GM18873 (cell line): ENCODE data around the gene CARMIL3.
"Not testable (repeated sequence)": the region's sequence is repeated elsewhere in the genome, so short reads cannot be mapped to it uniquely, and the experiment has no call there.

Experiments used
- ATAC-seq: cut with Tn5 transposase; IDR thresholded peaks from one replicate; pipeline ENCODE4 v1.9.1; 2021; ENCODE audit warnings: mild to moderate bottlenecking, moderate library complexity, moderate number of reproducible peaks; ENCODE audit not compliant: unreplicated experiment, low FRiP score

The CARMIL3 gene

DNA sequence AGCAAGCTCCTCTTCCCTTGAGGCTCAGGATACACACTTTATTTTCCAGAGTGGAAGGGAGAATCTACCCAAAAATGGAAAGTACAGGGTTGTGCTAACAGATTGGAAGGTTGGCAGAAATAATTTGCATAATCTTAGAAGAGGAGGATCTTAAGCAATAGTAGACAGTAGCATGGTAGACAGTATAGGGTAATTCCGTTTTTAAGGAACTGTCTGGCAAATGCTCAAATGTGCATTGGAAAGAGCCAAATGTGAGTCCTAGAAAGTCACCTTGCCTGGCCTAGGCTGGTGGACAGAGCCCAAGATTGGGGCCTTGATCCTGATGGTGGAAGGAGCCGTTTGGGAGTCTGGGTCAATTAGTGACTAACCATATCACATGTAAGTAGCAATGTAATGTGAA is 13.1 kb upstream of the CARMIL3 start:
- ATAC-seq: no peak

DNA sequence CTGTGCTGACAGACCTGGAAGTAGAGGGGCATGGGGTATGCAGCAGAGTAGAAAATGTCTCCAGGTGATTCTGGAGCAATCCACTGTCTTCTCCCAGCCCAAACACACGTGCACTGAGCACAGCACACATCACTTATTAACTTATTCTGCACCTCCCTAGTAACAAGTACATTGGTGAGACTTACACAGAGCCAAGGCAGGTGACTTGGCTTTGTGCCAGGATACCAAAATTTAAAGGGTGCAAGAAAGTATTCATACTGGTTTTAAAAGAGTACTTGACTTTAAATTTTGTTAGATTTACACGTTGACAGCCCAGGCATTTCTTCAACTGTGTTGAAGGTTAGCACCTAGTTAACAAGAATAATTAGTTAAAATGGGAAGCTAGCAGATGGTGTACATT is 11.1 kb upstream of the CARMIL3 start:
- ATAC-seq: no peak

DNA sequence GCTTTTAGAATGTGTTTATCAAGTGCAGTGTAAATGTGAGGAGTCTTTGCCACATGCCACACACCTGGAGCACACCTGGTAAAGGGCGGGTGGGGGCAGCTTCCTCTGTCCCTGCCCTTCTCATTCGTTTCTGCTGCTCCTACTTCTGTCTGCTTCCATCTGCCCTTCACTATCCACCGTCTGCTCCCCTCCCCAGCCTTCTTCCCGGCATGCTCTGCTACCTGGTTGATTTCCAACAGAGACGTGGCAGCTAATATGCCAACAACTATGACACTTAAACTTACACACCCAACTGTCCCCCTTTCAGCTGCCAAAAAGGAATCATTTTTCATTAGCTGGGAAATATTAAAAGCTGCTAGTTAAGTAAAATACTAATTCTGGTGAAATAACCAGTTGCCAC is 9.1 kb upstream of the CARMIL3 start:
- ATAC-seq: no peak

DNA sequence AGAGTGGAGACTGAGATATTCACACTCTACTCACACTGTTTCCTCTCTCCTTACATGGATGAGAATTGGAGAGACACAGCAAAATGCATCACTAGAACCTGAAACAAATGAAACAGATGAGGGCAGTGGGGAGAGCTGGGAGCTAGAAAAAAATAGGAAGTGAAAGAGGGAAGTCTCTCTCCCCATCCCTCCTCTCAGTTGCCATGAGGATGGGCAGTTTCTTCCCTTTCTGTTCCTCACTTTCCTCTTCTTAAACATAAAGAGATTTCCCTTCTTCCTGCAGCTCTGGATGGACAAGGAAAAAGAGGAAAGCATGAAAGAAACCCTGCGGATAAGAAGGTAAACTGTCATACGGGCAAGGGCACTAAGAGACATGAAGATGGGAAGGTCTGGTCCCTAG is 2.8 kb upstream of the CARMIL3 start:
- not testable (repeated sequence) for ATAC-seq

DNA sequence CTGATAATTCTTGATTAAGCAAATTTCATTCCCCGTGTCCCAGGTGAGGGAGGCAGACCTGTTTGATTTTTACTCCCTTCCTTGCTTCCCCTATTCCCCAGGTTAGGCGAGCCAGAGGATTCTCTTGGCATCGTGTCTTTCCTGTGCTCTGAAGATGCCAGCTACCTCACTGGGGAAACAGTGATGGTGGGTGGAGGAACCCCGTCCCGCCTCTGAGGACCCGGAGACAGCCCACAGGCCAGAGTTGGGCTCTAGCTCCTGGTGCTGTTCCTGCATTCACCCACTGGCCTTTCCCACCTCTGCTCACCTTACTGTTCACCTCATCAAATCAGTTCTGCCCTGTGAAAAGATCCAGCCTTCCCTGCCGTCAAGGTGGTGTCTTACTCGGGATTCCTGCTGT is 1.1 kb upstream of the CARMIL3 start:
- ATAC-seq: not testable (repeated sequence)

DNA sequence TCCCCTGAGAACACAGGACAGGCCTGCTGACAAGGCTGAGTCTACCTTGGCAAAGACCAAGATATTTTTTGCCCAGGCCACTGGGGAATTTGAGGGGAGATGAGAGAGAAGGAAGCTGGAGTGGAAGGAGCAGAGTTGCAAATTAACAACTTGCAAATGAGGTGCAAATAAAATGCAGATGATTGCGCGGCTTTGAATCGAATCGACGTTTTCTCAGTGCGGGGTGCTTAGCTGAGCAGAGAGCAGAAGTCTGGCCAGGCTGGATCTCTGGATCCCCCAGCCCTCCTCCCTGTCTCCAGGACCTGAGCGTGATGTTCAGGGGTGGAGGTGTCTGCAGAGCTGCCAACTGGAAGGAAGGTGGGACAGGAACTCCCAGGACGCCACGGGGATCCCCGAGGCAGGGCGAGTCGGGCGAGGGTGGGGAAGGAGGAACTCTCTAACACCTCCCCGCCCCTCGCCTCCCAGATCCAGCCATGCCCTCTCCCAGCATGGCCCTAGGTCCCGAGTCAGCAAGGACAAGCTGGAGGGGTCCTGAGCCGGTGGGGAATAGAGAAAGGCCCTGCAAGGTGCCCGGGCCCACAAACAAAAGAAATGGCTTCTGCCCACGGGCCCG is 527 bp upstream of the CARMIL3 start:
- no peak for ATAC-seq

DNA sequence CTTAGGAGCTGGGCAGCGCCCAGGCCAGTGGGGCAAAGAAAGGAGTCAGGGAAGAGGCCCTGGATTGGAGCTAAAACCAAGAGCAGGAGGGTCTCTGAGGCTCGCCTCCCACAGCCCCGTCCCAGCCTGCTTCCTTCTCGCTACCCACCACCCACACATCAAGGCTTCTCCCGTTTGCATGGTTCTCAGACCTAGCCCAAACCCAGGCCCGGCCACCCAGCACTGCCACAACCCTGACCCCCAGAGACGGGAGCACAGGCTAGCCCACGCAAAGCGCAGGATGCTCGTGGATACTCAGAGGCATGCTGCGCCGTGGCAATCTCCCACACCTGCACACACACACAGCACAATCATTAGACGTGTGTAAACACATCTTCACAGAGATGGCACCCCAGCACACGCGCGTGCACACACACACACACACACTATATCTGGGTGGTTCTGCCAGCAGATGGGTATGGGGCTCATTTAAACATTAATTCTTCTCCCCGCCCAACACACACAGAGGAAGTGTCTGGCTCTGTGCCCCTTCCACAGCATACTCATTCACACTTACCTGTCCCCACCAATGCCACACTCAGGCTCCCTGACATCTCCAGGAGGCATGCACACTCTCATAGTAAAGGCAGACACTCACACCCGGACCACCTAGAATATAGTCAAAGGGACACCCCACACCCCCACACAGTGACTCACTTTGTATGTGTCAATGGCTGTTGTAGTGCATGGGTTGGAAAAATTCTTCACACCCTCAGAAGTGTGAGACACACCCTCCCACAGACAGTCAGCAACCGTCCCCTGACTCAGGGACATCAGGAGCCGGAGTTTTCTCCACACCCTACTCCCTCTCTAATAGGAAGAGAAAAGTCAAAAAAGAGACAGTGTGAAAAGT is 1.1 kb downstream of the CARMIL3 start:
- ATAC-seq: no peak

DNA sequence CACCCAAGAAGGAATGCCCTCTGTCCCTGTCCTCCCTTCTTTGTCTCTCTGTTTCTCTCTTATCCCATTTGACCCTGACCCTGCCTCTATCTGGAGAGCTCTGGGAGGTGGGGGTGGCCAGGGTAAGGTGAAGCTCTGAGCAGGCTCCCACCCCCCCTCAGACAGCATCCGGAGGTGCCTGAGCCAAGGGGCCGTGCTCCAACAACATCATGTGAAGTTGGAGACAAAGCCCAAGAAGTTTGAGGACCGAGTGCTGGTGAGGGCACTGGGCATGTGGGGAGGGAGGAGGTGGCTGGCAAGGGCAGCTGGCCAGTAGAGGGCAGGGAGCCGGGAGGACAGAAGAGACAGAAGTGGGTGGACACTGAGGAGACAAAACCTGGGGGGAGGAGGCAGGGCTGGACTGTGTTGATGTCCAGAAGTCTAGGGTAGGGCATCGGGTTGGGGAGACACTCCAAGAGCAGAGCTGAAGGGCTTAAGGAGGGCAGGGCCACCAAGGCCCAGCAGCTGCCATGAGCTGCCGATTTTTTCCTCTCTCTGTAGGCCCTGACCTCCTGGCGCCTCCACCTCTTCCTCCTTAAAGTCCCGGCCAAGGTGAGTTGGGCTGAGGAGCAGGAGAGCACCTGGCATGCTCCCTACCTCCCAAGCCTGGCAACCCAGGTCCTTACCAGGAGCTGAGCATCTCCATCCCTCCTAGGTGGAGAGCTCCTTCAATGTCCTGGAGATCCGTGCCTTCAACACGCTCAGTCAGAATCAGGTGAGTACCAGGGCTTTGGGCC is 1.9 kb downstream of the CARMIL3 start:
- ATAC-seq: no peak

DNA sequence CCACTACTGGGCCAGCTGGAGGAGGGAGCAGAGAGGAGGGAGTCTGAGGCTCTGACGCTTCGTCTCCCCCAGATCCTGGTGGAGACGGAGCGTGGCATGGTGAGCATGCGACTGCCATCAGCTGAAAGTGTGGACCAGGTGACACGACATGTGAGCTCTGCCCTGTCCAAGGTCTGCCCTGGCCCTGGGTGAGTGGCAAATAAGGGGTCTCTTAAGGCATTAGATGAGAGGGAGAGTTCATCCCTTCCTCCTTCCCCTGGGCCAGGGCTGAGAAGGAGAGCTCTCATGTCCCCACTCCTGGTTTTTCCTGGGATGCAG is 2.5 kb downstream of the CARMIL3 start:
- ATAC-seq: no peak

DNA sequence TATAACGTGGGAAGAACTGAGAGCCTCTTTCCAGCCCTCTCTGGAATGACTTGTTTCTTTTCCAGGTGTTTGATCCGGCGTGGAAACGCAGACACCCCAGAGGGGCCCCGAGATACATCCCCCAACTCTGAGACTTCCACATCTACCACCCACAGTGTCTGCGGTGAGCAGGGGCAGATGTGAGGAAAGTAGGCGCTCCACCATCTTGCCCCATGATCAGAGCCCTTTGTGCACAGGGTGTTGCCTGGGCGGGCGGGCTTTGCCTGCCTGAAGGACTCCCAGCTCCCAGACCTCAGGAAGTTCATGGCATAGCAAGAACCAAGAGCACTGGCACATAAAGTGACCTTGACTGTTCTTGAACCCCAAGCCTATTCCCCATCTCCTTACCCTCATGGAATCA is 2.8 kb downstream of the CARMIL3 start:
- no peak for ATAC-seq

DNA sequence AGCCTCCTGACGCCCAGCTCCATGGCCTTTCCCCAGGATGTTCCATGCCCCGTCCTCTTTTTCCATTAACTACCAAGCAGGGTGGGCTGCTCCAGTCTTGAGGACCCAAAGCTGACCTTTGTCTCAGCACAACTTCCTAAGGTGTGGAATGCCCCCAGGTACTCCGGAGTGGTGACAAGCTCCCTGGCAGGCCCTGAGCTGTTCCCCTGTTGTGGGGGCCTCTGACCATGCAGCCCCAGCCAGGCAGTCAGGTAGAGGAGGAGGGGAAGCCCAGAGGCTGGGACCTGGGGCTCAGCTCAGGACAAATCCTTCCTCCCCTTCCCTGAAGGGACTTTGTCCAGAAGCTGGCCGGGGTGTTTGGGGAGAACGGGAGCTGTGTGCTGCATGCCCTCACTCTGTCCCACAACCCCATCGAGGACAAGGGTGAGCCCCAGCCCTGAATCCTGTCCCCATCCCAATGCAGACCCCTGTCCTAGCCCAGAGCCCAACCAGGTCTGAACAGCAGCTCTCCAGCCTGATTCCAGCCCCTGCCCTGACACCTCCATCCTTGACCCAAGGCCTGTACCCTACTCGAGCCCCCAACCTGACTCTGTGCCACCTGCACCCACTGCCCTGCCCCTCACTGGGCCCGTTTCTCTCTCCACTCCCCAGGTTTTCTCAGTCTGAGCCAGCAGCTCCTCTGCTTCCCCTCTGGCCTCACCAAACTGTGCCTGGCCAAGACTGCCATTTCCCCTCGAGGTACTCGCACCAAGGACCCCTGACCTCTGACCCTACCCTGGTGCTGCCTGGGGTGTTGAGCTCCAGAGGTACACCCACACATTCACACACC is 4.4 kb downstream of the CARMIL3 start:
- ATAC-seq: no peak

DNA sequence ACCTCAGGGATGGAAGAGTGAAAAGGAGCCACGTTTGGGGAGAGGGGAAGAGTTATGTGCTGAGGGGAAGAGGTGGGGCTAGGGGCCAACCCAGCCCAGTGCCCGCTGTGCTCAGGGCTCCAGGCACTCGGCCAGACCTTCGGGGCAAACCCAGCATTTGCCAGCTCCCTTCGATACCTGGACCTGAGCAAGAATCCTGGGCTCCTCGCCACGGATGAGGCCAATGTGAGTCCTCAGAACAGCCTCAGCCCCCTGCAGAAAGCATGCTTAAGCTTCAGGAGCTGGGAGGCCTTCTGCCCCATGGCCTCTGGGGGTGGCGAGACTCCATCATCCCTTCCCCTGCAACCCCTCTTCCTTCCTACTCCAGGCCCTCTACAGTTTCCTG is 5.0 kb downstream of the CARMIL3 start:
- no peak for ATAC-seq

DNA sequence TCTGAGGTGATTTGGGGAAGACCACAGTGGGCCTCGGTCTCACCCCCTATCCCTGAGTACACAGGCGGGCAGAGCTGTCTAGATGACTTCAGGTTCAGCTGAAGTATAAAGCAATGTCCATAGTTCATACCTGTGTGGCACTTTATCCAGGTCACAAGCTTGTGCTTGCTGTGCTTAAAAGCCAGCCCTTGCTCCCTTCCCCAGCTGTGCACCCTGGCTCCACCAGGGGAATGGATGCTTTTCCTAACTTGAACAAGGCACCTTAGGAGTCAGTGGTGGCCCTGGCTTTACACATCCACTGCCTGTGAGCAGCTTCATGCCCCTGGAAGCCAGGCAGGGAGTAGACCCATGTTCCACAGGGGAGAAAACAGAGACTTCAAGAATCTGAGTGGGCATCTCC is 5.5 kb downstream of the CARMIL3 start:
- ATAC-seq: no peak

DNA sequence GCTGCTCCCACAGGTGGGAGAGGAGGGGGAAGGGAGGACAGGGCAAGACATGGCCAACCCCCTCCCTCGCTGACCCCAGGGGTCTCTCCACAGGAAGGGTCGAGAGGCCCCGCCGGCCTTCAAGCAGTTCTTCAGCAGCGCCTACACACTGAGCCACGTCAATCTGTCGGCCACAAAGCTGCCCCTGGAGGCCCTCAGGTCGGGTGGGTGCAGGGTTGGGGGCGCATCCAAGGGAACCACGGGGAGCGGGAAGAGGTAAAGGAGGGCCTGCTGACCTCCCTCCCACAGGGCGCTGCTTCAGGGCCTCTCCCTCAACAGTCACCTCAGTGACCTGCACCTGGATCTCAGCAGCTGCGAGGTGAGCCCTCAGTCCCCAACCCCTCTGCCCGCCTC is 6.1 kb downstream of the CARMIL3 start:
- no peak for ATAC-seq

DNA sequence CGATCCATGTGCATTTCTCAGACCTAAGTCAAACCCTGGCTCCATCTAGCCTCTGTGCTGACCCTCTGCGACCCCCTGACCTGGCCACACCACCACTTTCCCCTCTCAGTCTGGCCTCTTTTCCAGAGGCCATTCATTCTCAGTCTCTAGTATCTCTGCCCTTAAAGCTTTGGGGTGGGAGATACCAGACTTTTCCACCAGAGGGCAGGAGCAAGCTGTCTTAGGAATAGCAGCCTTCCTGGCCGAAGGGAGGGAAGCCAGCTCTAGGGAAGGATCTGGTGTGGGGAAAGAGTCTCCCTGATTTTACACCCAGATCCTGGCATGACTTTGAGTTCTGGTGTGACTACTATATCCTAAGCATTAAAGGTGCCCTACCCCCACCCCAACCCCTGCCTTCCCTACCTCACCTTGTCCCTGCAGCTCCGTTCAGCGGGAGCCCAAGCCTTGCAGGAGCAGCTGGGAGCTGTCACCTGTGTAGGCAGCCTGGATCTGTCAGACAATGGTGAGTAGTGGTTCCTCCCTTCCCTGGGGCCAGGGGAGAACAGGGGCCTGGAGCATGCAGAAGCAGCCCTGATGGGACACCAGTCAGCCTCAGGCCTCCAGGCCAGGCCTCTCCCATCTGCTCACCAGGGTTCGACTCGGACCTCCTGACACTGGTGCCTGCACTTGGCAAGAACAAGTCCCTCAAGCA is 6.6 kb downstream of the CARMIL3 start:
- ATAC-seq: no peak

DNA sequence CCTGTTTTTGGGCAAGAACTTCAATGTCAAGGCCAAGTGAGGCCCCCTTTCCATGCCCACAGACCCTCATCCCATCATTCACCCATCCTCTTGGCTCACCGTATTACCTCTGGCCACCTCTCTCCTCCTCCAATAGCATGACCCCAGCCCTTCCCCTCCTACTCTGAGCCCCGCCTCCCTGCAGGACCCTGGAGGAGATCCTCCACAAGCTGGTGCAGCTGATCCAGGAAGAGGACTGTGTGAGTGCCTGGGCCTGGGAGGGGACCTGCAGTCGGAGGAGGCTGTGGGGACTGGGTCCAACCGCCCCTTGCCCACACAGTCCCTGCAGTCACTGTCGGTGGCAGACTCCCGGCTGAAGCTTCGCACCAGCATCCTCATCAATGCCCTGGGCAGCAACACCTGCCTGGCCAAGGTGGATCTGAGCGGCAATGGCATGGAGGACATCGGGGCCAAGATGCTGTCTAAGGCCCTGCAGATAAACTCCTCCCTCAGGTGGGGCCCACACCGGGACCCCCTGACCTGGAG is 7.2 kb downstream of the CARMIL3 start:
- ATAC-seq: no peak

DNA sequence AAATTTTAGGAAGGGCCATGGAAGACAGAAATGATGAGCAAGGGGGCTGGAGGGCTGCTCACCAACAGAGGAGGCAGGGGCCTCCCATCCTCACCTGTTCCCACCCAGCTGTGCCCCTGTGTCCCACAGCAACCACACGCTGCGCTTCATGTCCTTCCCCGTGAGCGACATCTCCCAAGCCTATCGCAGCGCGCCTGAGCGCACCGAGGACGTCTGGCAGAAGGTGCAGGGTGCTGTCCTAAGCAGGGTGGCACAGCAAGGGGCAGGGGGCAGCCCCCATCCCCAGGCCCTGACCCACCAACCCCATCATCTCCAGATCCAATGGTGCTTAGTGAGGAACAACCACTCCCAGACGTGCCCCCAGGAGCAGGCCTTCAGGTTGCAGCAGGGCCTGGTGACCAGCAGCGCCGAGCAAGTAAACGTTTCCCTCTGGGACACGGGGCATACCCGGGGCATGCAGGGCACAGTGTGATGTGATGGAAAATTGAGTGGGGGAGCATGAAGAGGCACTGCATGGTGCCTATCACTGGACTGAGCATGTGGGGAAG is 8.1 kb downstream of the CARMIL3 start:
- no peak for ATAC-seq

DNA sequence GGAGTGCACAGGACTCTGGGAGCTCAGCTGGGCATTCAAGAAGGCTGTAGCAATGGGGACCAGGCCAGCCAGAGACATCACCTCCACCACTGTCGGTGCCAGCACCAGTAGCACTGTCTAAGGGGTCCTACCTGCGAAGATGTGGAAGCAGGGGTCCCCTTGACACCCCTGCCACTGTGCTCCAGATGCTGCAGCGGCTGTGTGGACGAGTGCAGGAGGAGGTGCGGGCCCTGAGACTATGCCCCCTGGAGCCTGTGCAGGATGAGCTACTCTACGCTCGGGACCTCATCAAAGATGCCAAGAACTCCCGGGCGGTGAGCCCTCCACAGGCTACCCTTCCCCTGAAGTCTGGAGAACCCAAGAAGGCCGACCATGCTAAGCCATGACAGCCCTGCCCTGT is 8.6 kb downstream of the CARMIL3 start:
- ATAC-seq: no peak
